H1 (cell line): Measurements from ENCODE around the gene MRPL55. TPM values are rescaled to one million over a fixed set of nuclear protein-coding genes. Genes with fewer than 3 reads are reported as not detected.

ENCODE experiments used
- ASH2L ChIP-seq: fragments of 200-600, 300-600 bp; sonication (generic); IDR thresholded peaks from one replicate; pipeline ENCODE4 v1.7.1; 2017; ENCODE audit warnings: low read length
- GTF2F1 ChIP-seq: IDR thresholded peaks from 2 replicates; pipeline ENCODE4 v1.6.1; 2012; ENCODE audit warnings: low read depth, low read length, improper control_type of control experiment, borderline replicate concordance
- RFX5 ChIP-seq: IDR thresholded peaks from 2 replicates; pipeline ENCODE4 v1.6.1; 2011; ENCODE audit warnings: low read depth, low read length, improper control_type of control experiment, borderline replicate concordance
- SIX5 ChIP-seq: IDR thresholded peaks from 2 replicates; pipeline ENCODE4 v1.6.1; 2011; ENCODE audit warnings: mild to moderate bottlenecking, low read depth, low read length
- SRF ChIP-seq: IDR thresholded peaks from 2 replicates; pipeline ENCODE4 v1.6.1; 2011; ENCODE audit warnings: mild to moderate bottlenecking, low read depth, low read length, moderate library complexity
- ZNF274 ChIP-seq: IDR thresholded peaks from 2 replicates; pipeline ENCODE4 v1.7.0; 2012; ENCODE audit warnings: low read length, borderline replicate concordance; ENCODE audit errors: extremely low read depth
- polyA plus RNA-seq, 7 experiments: library from polyadenylated mRNA; depleted of rRNA in 3 of 7; stranded (reverse) in 5 of 7; unstranded in 2 of 7; fragments of >200 nt in 5 of 7; fragments of 200-250 nt in 2 of 7; gene quantifications; 1 replicate in 5 of 7; 2 replicates in 1 of 7; 4 replicates in 1 of 7; pipeline versions ENCODE4 v1.2.1 to v1.2.3, GENCODE V29; 2011 to 2013; ENCODE audit warnings: missing spikeins in 2 of 7, mixed read lengths in 2 of 7
- total RNA-seq: library from RNA; stranded (reverse); fragmentation: NEBNext Ultra II Directional; extraction: Animal tissue kit (Norgen Biotek cat#: 25700); gene quantifications from 2 replicates; pipeline ENCODE4 v1.2.1, GENCODE V29; 2021
- TF ChIP-seq, protein P1 (sequence below): IDR thresholded peaks from 2 replicates; pipeline ENCODE4 v1.6.1; 2011; ENCODE audit warnings: low read depth, mild to moderate bottlenecking, low read length; ENCODE audit not compliant: insufficient read depth
- TF ChIP-seq, protein P2 (sequence below): IDR thresholded peaks from 2 replicates; pipeline ENCODE4 v1.6.1; 2011; ENCODE audit warnings: low read length, improper control_type of control experiment

MRPL55 gene
- total and polyA plus RNA-seq, 2 of the 8 experiments (the other 6 are each of a cell fraction or from before 2014, with no cell fraction given): 59.0 to 244 TPM

DNA sequence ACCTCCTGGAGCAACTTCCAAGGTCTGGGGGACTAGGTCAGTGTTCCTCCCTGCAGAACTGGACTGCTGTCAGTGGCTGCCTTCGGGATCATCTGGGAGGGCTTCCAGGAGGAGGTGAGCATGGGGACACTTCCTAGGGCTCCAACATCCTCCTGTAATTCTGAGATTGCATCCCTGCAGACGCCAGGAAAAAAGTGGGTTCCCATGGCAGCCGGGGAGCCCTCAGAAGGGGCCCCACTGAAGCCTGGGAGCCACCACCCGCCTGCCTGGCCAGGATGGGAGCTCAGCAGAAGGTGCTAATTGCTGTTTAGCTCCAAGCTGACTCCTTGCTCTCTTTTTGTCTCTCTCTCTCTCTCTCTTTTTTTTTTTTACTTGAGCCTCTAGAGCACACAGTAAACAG lies 42.7 kb downstream of the MRPL55 start (continued):
- TF ChIP-seq SRF (no peak), SIX5 (no peak), ASH2L (no peak), ZNF274 (no peak), GTF2F1 (no peak), RFX5 (no peak)
- TF ChIP-seq, protein P1, sequence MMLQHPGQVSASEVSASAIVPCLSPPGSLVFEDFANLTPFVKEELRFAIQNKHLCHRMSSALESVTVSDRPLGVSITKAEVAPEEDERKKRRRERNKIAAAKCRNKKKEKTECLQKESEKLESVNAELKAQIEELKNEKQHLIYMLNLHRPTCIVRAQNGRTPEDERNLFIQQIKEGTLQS: no peak
- TF ChIP-seq, protein P2, sequence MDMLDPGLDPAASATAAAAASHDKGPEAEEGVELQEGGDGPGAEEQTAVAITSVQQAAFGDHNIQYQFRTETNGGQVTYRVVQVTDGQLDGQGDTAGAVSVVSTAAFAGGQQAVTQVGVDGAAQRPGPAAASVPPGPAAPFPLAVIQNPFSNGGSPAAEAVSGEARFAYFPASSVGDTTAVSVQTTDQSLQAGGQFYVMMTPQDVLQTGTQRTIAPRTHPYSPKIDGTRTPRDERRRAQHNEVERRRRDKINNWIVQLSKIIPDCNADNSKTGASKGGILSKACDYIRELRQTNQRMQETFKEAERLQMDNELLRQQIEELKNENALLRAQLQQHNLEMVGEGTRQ: no peak
